PC-3 (cell line): ENCODE measurements around the gene CXADR. TPM values are rescaled to one million over a fixed set of nuclear protein-coding genes. Genes with fewer than 3 reads are reported as not detected.

Experiments
- ATAC-seq: fragments of 200-7000 bp; cut with Tn5 transposase; 2 replicates; pipeline ENCODE4 v1.9.1; 2020; ENCODE audit warnings: mild to moderate bottlenecking, moderate library complexity
- BruUV-seq: library from RNA; stranded (reverse); fragments of 400-500 nt; replicated peaks from 2 replicates; lab custom pipeline; 2021; lab: Mats Ljungman, UMichigan
- CTCF ChIA-PET: fragments of 300-600 bp; sonication (Branson Sonifier 250); formaldehyde crosslinking; loops from one replicate; lab custom pipeline; 2022; ENCODE audit warnings: antibody characterized with exemption; lab: Charles Lee
- POLR2A ChIA-PET: fragments of 300-600 bp; sonication (Branson Sonifier 250); formaldehyde crosslinking; loops from one replicate; lab custom pipeline; 2022; ENCODE audit warnings: antibody characterized with exemption; ENCODE audit not compliant: unreplicated experiment; lab: Charles Lee
- DNase-seq: peaks from one replicate; pipeline ENCODE4 v3.0.0-alpha.2; 2015
- H2AFZ ChIP-seq: fragments of 300-600 bp; sonication (generic); 2 replicates; pipeline ENCODE4 v1.6.0; 2016; ENCODE audit warnings: antibody characterized with exemption, low read length
- H3F3A ChIP-seq: fragments of 300-600 bp; sonication (generic); one replicate; pipeline ENCODE4 v1.6.0; 2017; ENCODE audit warnings: antibody characterized with exemption, low read length, control low read depth, mild to moderate bottlenecking; ENCODE audit not compliant: unreplicated experiment
- H3K27ac ChIP-seq: fragments of 300-600 bp; sonication (generic); 2 replicates; pipeline ENCODE4 v1.5.1; 2016; ENCODE audit warnings: mild to moderate bottlenecking, low read length
- H3K27me3 ChIP-seq: fragments of 300-600 bp; sonication (generic); 2 replicates; pipeline ENCODE4 v1.6.1; 2016; ENCODE audit warnings: low read length, mixed read lengths
- H3K36me3 ChIP-seq: fragments of 300-600 bp; sonication (generic); 2 replicates; pipeline ENCODE4 v1.6.1; 2016; ENCODE audit warnings: low read depth, mixed run types, low read length, mixed read lengths
- H3K4me1 ChIP-seq: fragments of 300-600 bp; sonication (generic); 2 replicates; pipeline ENCODE4 v1.5.1; 2016; ENCODE audit warnings: low read length; ENCODE audit not compliant: insufficient read depth
- H3K4me2 ChIP-seq: fragments of 300-600 bp; sonication (generic); 2 replicates; pipeline ENCODE4 v1.6.0; 2016; ENCODE audit warnings: low read length
- H3K4me3 ChIP-seq: fragments of 300-600 bp; sonication (generic); 2 replicates; pipeline ENCODE4 v1.5.1; 2016; ENCODE audit warnings: mild to moderate bottlenecking, low read length, mixed read lengths
- H3K79me2 ChIP-seq: fragments of 300-600 bp; sonication (generic); 2 replicates; pipeline ENCODE4 v1.6.1; 2017; ENCODE audit warnings: low read length, mixed read lengths
- H3K9ac ChIP-seq: fragments of 300-600 bp; sonication (generic); 2 replicates; pipeline ENCODE4 v1.6.0; 2016; ENCODE audit warnings: mild to moderate bottlenecking, low read length
- H3K9me2 ChIP-seq: fragments of 300-600 bp; sonication (generic); replicated peaks from 2 replicates; pipeline ENCODE4 v1.6.1; 2016; ENCODE audit warnings: mixed run types, low read length, mixed read lengths
- H3K9me3 ChIP-seq: fragments of 300-600 bp; sonication (generic); 2 replicates; pipeline ENCODE4 v1.6.1; 2016; ENCODE audit warnings: low read length, mixed read lengths
- H4K20me1 ChIP-seq: fragments of 300-600 bp; sonication (generic); 2 replicates; pipeline ENCODE4 v1.6.1; 2016; ENCODE audit warnings: low read length, mixed read lengths
- CTCF ChIP-seq: fragments of 300-600 bp; sonication (generic); conservative IDR thresholded peaks from 2 replicates; pipeline ENCODE4 v1.5.1; 2017; ENCODE audit warnings: antibody characterized with exemption, low read depth, mild to moderate bottlenecking, low read length
- EZH2 ChIP-seq: fragments of 300-600 bp; sonication (generic); IDR thresholded peaks from one replicate; pipeline ENCODE4 v1.6.1; 2017; ENCODE audit warnings: antibody characterized with exemption, mild to moderate bottlenecking, low read length; ENCODE audit not compliant: unreplicated experiment
- EZH2phosphoT487 ChIP-seq: fragments of 300-600 bp; sonication (generic); IDR thresholded peaks from 2 replicates; pipeline ENCODE4 v1.6.1; 2018; ENCODE audit warnings: mild to moderate bottlenecking, antibody characterized with exemption, low read length, borderline replicate concordance
- intact Hi-C: fragments of 100-400 bp; cut with micrococcal nuclease; formaldehyde crosslinking; loops from 2 replicates; pipeline ENCODE4 v1.9.0; 2023
- total RNA-seq: library from RNA; depleted of rRNA; stranded (reverse); fragments of >200 nt; gene quantifications from 2 replicates; pipeline ENCODE4 v1.2.3, GENCODE V29; 2014

The CXADR gene
- total RNA-seq, 1 experiment from 2014 or later = 11.2 TPM

GRCh38 chr21:17469727-17470126 is 43.1 kb upstream of the CXADR start:
- Histone ChIP-seq H3K4me1 (no peaks in the 10 kb centered on the region), H3K9me3 (no peaks in the 10 kb centered on the region), H4K20me1 (no peaks in the 10 kb centered on the region), H3K27me3 (no peaks in the 10 kb centered on the region), H3K27ac (no peak overlapping the region), H3K9me2 (no peaks in the 10 kb centered on the region), H3K4me3 (no peak overlapping the region), H2AFZ (no peak overlapping the region), H3K79me2 (no peaks in the 10 kb centered on the region), H3K4me2 (no peak overlapping the region), H3F3A (no peaks in the 10 kb centered on the region), H3K9ac (no peak overlapping the region), H3K36me3 (no peaks in the 10 kb centered on the region)
- ChIA-PET CTCF (no interaction called here), POLR2A (no interaction called here)
- no TSS peak for BruUV-seq
- DNase-seq = no peak
- intact Hi-C loops = no loop called here
- ATAC-seq = no peak
- TF ChIP-seq CTCF = no peak
- TF ChIP-seq EZH2 = no peak
- no peak for TF ChIP-seq EZH2phosphoT487

GRCh38 chr21:17472182-17472581 is 40.7 kb upstream of the CXADR start:
- Histone ChIP-seq H3K4me2 (no peak overlapping the region), H3K9me3 (no peaks in the 10 kb centered on the region), H2AFZ (no peak overlapping the region), H3K4me3 (no peak overlapping the region), H3K27ac (no peak overlapping the region), H3K27me3 (no peaks in the 10 kb centered on the region), H3K79me2 (no peaks in the 10 kb centered on the region), H3K4me1 (no peaks in the 10 kb centered on the region), H3F3A (no peaks in the 10 kb centered on the region), H3K9ac (no peak overlapping the region), H3K36me3 (no peaks in the 10 kb centered on the region), H4K20me1 (no peaks in the 10 kb centered on the region), H3K9me2 (no peaks in the 10 kb centered on the region)
- ATAC-seq (no peak), DNase-seq (no peak)
- TF ChIP-seq EZH2phosphoT487 (no peak), EZH2 (no peak), CTCF (no peak)
- CTCF ChIA-PET = no interaction called here
- POLR2A ChIA-PET = no interaction called here
- intact Hi-C loops = no loop called here
- BruUV-seq = no TSS peak

GRCh38 chr21:17472592-17473271 is 40.1 kb upstream of the CXADR start:
- CTCF ChIA-PET = no interaction called here
- Histone ChIP-seq H3K9me2 (no peaks in the 10 kb centered on the region), H3K27ac (no peak overlapping the region), H3K4me1 (no peaks in the 10 kb centered on the region), H3K4me2 (no peak overlapping the region), H3K79me2 (no peaks in the 10 kb centered on the region), H3K9me3 (no peaks in the 10 kb centered on the region), H3F3A (no peaks in the 10 kb centered on the region), H3K9ac (no peak overlapping the region), H3K27me3 (no peaks in the 10 kb centered on the region), H2AFZ (no peak overlapping the region), H3K36me3 (no peaks in the 10 kb centered on the region), H4K20me1 (no peaks in the 10 kb centered on the region), H3K4me3 (no peak overlapping the region)
- POLR2A ChIA-PET = no interaction called here
- no peak for ATAC-seq
- no peak for DNase-seq
- TF ChIP-seq EZH2phosphoT487 = no peak
- no peak for TF ChIP-seq EZH2
- TF ChIP-seq CTCF = no peak
- BruUV-seq = no TSS peak
- intact Hi-C loops = no loop called here
